Measurements from ENCODE around the gene AGPAT1. TPM values are rescaled to one million over a fixed set of nuclear protein-coding genes. Genes with fewer than 3 reads are reported as not detected.
"Not testable (repeated sequence)": the region's sequence is repeated elsewhere in the genome, so short reads cannot be mapped to it uniquely, and the experiment has no call there.

Gene AGPAT1
- total RNA-seq = 68.2 and 79.2 TPM in 2 replicates
- 93.8 TPM for polyA plus RNA-seq (2012)

DNA sequence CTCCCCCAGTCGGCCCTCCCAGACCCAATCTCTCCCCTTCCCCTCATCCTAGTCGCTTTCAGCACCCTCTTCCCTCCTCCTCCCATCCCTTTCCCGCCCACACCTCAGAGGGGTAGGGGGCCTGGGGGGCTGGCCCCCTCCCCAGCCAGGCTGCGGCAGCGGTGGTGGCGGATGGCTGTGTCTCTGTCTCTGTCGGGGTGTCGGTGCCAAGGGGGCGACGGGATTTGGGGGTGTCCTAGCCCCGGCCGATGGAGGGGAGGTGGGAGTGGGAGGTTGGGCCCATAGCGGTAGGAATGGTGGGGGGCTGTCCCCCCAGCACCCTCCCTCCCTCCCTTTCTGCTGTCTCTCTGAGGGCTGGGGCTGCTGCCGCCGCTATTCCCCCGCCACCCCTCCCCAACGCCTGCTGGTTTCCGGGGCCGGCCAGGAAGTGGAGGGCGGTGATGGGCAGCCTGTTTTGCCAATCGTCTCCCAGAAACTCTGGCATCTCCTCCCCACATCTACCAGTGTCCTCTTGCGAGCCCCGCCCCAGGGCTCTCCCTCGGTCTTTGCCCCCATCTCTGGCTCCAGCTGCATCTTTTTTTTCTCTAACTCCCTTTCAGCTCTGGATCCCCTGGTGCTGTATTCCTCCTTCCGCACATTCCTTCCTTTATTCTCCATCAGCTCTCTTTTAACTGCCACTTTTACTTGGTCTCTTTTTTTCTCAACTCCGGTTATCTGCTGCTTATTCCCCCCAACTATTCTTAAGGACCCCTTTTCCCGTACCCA is at the start of gene AGPAT1:
Gene AGPAT1 (minus strand): TSS at position 374 of the 765 bp plus-strand sequence. CDS start 4,588 bp downstream, outside the sequence.
- DNase-seq (ENCODE audit: low read depth) = peak; percentile 98

GRCh38 chr6:32224696-32225095 is 48.8 kb upstream of the AGPAT1 start:
- DNase-seq (ENCODE audit: low read depth) = no peak

GRCh38 chr6:32223258-32224235 is 47.7 kb upstream of the AGPAT1 start, which contains the start of gene NOTCH4:
Gene NOTCH4, minus strand, starts transcription at chr6:32224067. Its CDS starts 139 bp downstream, at chr6:32223928.
- DNase-seq (ENCODE audit: low read depth) = no peak

DNA sequence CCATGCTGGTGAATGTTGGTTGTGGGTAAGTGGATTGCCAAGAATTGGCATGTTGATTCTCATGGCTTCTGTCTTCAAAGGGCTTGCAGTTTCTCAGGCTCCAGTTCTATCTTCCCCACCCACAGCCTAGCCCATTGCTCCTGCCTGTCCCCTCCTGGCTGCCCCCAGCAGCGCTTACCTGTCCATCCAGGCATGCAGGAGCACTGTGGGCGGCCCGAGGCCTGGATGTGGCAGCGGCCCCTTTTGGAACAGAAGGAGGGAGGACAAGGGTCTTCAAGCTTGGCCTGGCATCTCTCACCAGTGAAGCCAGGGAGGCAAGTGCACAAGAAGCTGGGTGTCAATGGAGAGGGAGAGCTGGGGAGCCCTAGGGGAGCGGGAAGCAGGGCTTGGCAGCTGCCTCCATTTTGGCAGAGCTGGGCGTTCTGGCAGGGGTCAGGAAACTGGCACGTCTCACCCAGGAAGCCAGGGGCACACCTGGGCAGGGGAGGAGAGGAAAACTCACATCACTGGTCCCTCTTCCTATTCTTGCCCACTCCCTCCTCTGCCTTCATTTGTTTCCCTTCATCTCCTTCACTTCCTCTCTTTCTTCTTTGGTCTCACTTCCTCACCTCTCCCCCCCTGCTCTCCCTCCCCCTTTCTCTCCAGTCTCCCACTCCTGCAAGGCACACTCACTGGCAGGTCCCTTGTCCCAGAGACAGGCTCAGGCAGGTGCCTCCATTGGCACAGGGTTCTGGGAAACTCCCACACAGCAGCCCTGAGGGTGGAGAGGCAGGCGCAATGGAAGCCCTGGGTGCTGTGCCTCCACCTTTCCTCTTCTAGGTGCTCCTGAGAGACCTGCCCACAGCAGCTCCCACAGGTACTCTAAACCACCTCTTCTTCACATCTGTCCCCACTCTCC is 46.7 kb upstream of the AGPAT1 start:
- DNase-seq (ENCODE audit: low read depth) = no peak

DNA sequence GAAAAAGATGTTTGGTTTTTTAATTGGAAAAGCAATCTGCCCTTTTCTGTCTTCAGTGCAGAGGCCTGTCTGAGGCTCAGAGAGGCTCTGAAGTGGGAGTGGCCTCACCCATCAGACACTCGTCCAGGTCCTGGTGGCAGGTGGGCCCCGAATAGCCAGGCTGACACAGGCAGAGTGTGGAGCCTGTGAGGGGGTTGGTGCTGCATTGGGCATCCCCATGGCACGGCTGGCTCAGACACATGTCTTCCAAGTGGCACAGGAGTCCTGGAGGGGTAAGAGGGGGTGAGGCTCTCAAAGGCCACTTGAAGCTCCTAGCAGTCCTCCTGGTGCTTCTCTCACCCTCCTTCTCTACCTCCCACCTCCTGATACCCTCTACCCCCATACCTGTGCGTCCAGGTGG is 44.1 kb upstream of the AGPAT1 start:
- no peak for DNase-seq (ENCODE audit: low read depth)

DNA sequence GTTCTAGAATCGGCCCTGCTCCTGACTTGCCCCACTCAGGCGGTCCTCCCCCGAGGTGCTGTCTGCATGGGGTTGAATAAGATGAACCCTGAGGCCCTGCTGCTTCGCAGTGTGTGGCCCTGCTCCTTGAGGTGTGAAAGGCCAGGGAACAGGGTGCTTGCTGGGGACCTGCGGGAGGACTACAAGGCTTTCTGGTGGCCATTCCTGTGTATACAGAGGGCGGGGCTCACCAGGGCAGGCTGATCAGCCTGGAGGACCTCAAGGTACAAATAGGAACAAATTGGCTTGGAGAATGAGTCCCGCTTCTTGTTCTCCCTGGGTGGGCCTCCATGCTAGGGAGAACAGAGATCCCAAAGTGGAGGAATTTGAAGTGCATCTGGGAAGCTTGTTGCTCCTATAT is 42.3 kb upstream of the AGPAT1 start:
- no peak for DNase-seq (ENCODE audit: low read depth)

GRCh38 chr6:32216998-32217397 is 41.1 kb upstream of the AGPAT1 start:
- no peak for DNase-seq (ENCODE audit: low read depth)

DNA sequence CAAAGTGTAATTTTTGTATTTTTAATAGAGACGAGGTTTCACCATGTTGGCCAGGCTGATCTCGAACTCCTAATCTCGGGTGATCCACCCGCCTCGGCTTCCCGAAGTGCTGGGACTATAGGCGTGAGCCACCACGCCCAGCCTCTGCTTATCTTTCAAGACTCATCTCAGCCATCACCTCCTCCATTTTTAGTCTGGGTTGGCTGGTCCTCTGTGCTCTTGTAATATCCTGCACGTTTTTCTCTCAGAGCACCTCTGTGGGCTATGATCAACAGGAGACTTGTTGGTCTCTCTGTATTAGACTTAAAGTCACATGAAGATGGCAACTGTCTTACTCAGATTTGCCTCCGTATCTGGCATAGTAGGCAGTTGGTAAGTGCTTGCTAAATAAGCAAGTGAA is 40.4 kb upstream of the AGPAT1 start:
- DNase-seq (ENCODE audit: low read depth) = no peak

DNA sequence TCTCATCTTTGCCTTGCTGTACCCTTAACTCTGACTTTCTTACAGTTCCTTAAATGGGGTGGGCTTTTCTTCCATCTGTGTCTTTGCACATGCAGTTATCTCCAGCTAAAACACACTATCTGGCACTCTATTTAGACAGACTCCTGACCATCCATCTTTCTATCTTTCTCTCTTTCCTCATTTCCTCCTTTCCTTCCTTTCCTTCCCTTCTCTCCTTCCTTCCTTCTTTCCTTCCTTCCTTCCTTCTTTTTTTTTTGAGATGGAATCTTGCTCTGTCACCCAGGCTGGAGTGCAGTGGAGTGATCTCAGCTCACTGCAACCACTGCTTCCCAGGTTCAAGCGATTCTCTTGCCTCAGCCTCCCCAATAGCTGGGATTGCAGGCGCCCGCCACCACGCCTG is 39.7 kb upstream of the AGPAT1 start:
- no peak for DNase-seq (ENCODE audit: low read depth)

DNA sequence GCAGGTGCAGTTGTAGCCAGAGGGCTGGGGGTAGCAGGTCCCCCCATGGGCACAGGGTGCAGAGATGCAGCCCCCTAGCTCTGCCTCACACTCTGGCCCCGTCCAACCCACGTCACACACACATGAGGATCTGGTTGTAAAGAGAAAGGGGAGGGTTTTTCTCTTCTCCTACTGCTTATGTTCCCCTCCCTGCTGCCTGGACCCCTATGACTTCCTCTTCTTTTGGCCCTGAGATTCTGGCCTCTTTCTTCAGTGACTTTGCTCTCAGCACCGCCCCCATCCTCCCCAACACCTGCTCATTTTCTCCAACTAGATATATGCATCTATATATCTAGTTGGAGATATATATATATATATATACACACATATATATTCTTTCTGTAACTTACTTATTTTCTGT is 38.2 kb upstream of the AGPAT1 start:
- DNase-seq (ENCODE audit: low read depth) = no peak

DNA sequence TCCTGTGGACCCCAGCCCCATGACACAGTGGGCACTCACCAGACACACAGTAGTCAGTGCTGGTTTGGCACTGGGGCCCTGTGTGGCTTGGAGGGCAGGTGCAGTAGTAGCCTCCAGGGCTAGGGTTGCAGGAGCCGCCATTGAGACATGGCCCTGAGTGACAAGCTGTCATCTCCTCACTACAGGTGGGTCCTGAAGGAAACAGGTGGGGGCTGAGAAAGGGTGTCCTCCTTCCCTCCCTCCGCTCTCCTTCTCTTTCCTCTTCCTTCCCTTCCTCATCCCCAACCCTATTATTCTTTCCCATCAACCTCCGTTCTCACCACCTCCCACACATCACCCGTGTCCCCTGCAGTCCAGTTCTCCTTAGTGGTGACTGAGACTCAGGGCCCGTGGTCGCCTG is 37.8 kb upstream of the AGPAT1 start:
- DNase-seq (ENCODE audit: low read depth) = no peak

DNA sequence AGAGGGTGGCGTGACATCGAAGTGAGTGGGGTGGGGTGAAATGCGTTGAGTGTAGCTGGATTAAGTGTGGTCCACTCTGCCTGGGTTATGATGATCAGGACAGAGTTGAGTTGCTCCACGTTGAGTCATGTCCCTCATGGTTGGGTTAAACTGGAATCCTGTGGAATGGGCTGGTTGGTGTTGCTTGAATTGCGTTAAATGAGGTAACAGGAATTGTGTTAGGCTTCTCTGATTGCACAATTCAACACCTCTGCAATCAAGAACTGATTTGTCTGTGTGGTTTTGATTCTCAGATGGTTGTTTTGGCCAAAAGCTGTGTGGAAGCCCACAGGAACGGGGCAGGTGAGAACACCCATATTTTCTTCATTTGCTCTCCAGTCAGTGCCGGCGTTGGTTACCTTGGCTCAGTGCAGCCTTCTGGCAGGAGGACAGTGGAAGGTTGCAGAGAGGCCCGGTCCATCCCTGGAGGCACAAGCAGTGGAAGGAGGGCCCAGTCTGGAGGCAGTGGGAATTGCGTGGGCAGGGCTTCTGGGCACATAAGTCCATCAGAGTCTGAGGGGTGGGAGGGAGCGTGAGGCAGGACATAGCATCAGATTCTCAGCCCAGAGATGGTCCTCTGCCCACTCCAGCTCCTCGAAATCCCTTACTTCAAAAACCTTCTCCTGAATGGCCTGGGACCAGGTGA is 36.3 kb upstream of the AGPAT1 start:
- DNase-seq (ENCODE audit: low read depth) = no peak

DNA sequence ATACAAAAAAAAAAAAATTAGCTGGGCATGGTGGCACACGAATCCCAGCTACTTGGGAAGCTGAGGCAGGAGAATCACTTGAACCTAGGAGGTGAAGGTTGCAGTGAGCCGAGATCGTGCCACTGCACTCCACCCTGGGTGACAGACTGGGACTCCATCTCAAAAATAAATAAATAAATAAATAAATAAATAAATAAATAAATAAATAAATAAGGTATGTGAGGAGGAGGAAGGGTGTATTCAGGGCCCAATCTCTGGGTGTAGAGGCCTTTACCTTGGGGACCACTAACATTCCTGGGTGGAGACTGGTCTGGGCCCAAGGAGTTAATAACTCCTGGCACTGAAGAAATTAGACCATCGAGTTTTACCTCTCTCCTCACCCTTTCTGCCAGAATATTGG is 35.5 kb upstream of the AGPAT1 start:
- not testable (repeated sequence) for DNase-seq (ENCODE audit: low read depth)

- no peak for DNase-seq (ENCODE audit: low read depth)
Observed at GRCh38 chr6:32210191-32210601, 34.3 kb upstream of the AGPAT1 start.

DNA sequence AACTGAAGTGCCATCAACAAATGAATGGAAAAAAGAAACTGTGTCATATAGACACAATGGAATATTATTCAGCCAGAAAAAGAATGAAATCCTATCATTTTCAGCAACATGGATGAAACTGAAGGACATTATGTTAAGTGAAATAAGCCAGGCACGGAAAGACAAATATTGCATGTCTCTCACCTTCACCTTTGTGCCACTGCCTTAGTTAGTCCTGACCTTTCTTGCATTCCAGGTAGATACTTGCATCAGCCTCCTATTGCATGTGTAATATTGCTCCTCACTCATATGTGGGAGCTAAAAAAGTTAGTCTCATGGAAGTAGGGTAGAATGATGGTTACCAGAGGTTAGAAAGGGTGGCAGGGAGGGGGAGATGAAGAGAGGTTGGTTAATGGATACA is 33.1 kb upstream of the AGPAT1 start:
- no peak for DNase-seq (ENCODE audit: low read depth)

- no peak for DNase-seq (ENCODE audit: low read depth)
Observed at GRCh38 chr6:32204268-32204715, 28.4 kb upstream of the AGPAT1 start.

GRCh38 chr6:32203426-32204267 is 27.8 kb upstream of the AGPAT1 start:
- DNase-seq (ENCODE audit: low read depth) = no peak

GRCh38 chr6:32202186-32202585 is 26.3 kb upstream of the AGPAT1 start:
- no peak for DNase-seq (ENCODE audit: low read depth)

- DNase-seq (ENCODE audit: low read depth) = no peak
Observed at GRCh38 chr6:32200711-32201475, 25.0 kb upstream of the AGPAT1 start.
